OCI-LY1 (cell line): ENCODE data around the gene SYN1.

Source experiments
- H2AFZ ChIP-seq: fragments of 200-600 bp; sonication (generic), shearing (Covaris generic); 2 replicates; pipeline ENCODE4 v1.6.0; 2014; ENCODE audit warnings: antibody characterized with exemption, mild to moderate bottlenecking, low read length
- H3F3A ChIP-seq: fragments of 200-600 bp; sonication (generic), shearing (Covaris generic); 2 replicates; pipeline ENCODE4 v1.6.0; 2014; ENCODE audit warnings: mild to moderate bottlenecking, antibody characterized with exemption, low read length, moderate library complexity; ENCODE audit not compliant: insufficient read depth
- H3K27ac ChIP-seq: fragments of 200-600 bp; sonication (generic); 2 replicates; pipeline ENCODE4 v1.5.1; 2014; ENCODE audit warnings: low read length, mixed run types, mild to moderate bottlenecking, low read depth; ENCODE audit not compliant: poor library complexity, severe bottlenecking
- H3K27me3 ChIP-seq: fragments of 200-600 bp; sonication (generic); 2 replicates; pipeline ENCODE4 v1.6.0; 2014; ENCODE audit warnings: antibody characterized with exemption, mild to moderate bottlenecking, low read length, moderate library complexity; ENCODE audit not compliant: insufficient read depth
- H3K36me3 ChIP-seq: fragments of 200-600 bp; sonication (generic); 2 replicates; pipeline ENCODE4 v1.6.1; 2014; ENCODE audit warnings: mild to moderate bottlenecking, antibody characterized with exemption, low read length, moderate library complexity, mixed read lengths; ENCODE audit not compliant: insufficient read depth
- H3K4me1 ChIP-seq: fragments of 200-600 bp; sonication (generic); 2 replicates; pipeline ENCODE4 v1.5.1; 2014; ENCODE audit warnings: mild to moderate bottlenecking, low read length, moderate library complexity; ENCODE audit not compliant: insufficient read depth, severe bottlenecking
- H3K4me2 ChIP-seq: fragments of 200-600 bp; sonication (generic), shearing (Covaris generic); 2 replicates; pipeline ENCODE4 v1.6.1; 2014; ENCODE audit warnings: low read length
- H3K4me3 ChIP-seq: fragments of 200-600 bp; sonication (generic); 2 replicates; pipeline ENCODE4 v1.5.1; 2014; ENCODE audit warnings: low read length, low read depth, mild to moderate bottlenecking, mixed read lengths; ENCODE audit not compliant: poor library complexity, severe bottlenecking
- H3K79me2 ChIP-seq: fragments of 200-600 bp; shearing (Covaris generic); 2 replicates; pipeline ENCODE4 v1.6.1; 2016; ENCODE audit warnings: mixed run types, low read length, mixed read lengths; ENCODE audit not compliant: insufficient read depth
- H3K9ac ChIP-seq: fragments of 200-600 bp; sonication (generic), shearing (Covaris generic); 2 replicates; pipeline ENCODE4 v1.6.1; 2014; ENCODE audit warnings: mild to moderate bottlenecking, low read length, mixed read lengths
- H3K9me2 ChIP-seq: fragments of 200-600 bp; sonication (generic), shearing (Covaris generic); 2 replicates; pipeline ENCODE4 v1.6.1; 2014; ENCODE audit warnings: low read depth, mild to moderate bottlenecking, low read length, mixed read lengths
- H3K9me3 ChIP-seq: fragments of 200-600 bp; shearing (Covaris generic); 2 replicates; pipeline ENCODE4 v1.6.1; 2014; ENCODE audit warnings: low read length, mixed read lengths
- H4K20me1 ChIP-seq: fragments of 200-600 bp; sonication (generic), shearing (Covaris generic); 2 replicates; pipeline ENCODE4 v1.6.0; 2016; ENCODE audit warnings: mild to moderate bottlenecking, low read length; ENCODE audit not compliant: insufficient read depth
- EZH2 ChIP-seq: fragments of 200-600 bp; sonication (generic), shearing (Covaris generic); IDR thresholded peaks from 2 replicates; pipeline ENCODE4 v1.8.0; 2017; ENCODE audit warnings: borderline replicate concordance, mixed run types, mild to moderate bottlenecking, antibody characterized with exemption, low read length, moderate library complexity, mixed read lengths
- TF ChIP-seq, protein P1 (sequence below): fragments of 200-600 bp; sonication (generic), shearing (Covaris generic); IDR thresholded peaks from 2 replicates; pipeline ENCODE4 v1.5.1; 2017; ENCODE audit warnings: mild to moderate bottlenecking, antibody characterized with exemption, low read length, moderate library complexity, mixed read lengths

Gene SYN1

DNA sequence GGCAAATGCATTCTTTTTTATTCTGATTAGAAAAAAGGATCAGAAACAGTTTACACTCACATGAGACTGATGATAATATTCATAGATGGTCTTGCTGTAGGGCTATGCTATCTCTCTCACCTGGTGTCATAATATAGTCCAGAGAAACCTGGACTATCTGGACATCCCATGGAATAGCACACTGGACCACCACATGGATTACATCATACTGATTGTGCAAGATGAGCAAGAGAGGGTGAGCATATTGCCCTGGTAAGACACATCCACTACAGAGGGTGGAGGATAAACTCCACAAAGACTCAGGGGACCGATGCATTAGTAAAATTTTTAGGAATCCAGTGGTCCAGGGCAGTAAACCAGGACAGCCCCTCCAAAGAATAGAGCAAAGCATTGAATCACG is 8.2 kb downstream of the SYN1 start:
- no peaks in the 10 kb centered on the region for H3K36me3 ChIP-seq
- H3K9ac ChIP-seq, result no peak overlapping the region
- no peak overlapping the region for H3K27ac ChIP-seq
- H3K79me2 ChIP-seq, result no peaks in the 10 kb centered on the region
- no peak overlapping the region for H3K4me3 ChIP-seq
- no peaks in the 10 kb centered on the region for H3K27me3 ChIP-seq
- no peaks in the 10 kb centered on the region for H3K9me2 ChIP-seq
- TF ChIP-seq, protein P1, sequence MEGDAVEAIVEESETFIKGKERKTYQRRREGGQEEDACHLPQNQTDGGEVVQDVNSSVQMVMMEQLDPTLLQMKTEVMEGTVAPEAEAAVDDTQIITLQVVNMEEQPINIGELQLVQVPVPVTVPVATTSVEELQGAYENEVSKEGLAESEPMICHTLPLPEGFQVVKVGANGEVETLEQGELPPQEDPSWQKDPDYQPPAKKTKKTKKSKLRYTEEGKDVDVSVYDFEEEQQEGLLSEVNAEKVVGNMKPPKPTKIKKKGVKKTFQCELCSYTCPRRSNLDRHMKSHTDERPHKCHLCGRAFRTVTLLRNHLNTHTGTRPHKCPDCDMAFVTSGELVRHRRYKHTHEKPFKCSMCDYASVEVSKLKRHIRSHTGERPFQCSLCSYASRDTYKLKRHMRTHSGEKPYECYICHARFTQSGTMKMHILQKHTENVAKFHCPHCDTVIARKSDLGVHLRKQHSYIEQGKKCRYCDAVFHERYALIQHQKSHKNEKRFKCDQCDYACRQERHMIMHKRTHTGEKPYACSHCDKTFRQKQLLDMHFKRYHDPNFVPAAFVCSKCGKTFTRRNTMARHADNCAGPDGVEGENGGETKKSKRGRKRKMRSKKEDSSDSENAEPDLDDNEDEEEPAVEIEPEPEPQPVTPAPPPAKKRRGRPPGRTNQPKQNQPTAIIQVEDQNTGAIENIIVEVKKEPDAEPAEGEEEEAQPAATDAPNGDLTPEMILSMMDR, result no peak
- TF ChIP-seq EZH2, result no peak
- H3F3A ChIP-seq, result no peaks in the 10 kb centered on the region
- no peak overlapping the region for H3K4me2 ChIP-seq
- no peaks in the 10 kb centered on the region for H3K4me1 ChIP-seq
- H3K9me3 ChIP-seq, result no peaks in the 10 kb centered on the region
- H4K20me1 ChIP-seq, result no peaks in the 10 kb centered on the region
- no peak overlapping the region for H2AFZ ChIP-seq

DNA sequence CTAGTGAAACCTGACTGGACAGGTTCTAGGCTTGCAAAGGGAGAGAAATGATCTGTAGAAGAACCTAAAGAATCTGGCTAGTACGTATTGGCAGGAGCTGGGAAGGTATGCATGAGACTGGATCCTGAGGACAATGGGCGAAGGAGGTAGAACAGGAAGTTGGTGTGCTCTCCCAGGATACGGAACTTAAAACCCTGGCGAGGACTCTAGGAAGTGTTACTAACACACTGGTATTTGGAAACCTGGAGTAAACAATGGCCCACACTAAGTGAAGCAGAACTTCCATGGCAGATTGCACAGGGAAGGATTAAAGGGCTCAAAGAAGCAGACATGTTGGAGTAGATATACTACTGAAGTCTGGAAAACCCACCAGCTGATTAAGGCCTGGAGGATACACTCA is 9.1 kb downstream of the SYN1 start:
- Histone ChIP-seq H3K27me3 (no peaks in the 10 kb centered on the region), H3K9me2 (no peaks in the 10 kb centered on the region), H3K27ac (no peak overlapping the region), H3F3A (no peaks in the 10 kb centered on the region), H3K9ac (no peak overlapping the region), H3K9me3 (no peaks in the 10 kb centered on the region), H3K79me2 (no peaks in the 10 kb centered on the region), H4K20me1 (no peaks in the 10 kb centered on the region), H2AFZ (no peak overlapping the region), H3K4me3 (no peak overlapping the region), H3K36me3 (no peaks in the 10 kb centered on the region), H3K4me1 (no peaks in the 10 kb centered on the region), H3K4me2 (no peak overlapping the region)
- TF ChIP-seq EZH2, result no peak
- TF ChIP-seq, protein P1, result no peak

DNA sequence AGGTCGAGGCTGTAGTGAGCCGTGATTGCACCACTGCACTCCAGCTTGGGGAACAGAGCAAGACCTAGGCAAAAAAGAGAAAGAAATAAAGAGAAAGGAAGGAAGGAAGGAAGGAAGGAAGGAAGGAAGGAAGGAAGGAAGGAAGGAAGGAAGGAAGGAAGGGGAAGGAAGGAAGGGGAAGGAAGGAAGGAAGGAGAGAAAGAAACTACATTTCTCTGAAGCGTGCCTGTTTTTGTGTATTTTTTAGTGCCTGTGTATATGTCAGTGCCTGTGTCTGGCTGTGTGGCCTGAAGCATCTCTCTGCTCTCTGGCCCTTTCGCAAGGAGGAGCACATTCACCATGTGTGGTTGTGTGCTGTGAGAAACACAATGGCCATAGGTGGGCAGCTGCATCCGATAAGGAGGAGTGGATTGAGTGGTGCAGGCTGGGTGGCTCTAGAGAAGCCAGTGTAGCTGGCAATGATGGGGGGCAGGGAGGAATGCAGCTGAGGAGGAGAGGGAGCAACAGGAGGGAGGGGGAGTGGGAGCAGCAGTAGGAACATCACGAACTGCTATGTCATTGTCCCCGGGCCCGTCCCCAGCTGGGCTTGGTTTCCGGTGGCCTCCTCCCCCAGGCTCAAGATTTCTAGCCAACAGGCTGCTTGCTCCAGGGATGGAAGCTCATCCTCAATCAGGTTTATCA is 11.4 kb downstream of the SYN1 start:
- H3K4me3 ChIP-seq, result no peak overlapping the region
- H2AFZ ChIP-seq, result no peak overlapping the region
- no peak overlapping the region for H3K27ac ChIP-seq
- no peak for TF ChIP-seq EZH2
- TF ChIP-seq, protein P1, result no peak
- H3K36me3 ChIP-seq, result no peaks in the 10 kb centered on the region
- no peaks in the 10 kb centered on the region for H4K20me1 ChIP-seq
- no peaks in the 10 kb centered on the region for H3K4me1 ChIP-seq
- no peaks in the 10 kb centered on the region for H3K79me2 ChIP-seq
- no peaks in the 10 kb centered on the region for H3K9me3 ChIP-seq
- no peaks in the 10 kb centered on the region for H3K27me3 ChIP-seq
- H3K9ac ChIP-seq, result no peak overlapping the region
- H3K9me2 ChIP-seq, result no peaks in the 10 kb centered on the region
- H3F3A ChIP-seq, result no peaks in the 10 kb centered on the region
- H3K4me2 ChIP-seq, result no peak overlapping the region
